ENCODE data around the gene FAM210B.

DNA sequence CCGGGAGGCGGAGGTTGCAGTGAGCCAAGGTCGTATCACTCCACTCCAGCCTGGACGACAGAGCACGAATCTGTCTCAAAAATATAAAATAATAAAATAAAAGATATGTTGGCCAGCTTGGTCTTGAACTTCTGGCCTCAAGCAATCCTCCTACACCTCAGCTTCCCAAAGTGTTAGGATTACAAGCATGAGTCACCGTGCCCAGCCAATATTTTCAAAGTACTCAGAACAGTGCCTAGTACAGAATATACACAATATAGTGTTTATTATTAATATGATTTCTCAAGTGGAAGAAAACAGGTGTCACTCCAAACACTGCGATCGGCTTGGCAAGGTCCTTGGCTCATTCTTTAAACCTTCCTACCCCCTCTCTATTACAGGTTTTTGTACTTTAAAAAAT lies 3.1 kb downstream of the FAM210B start:
- TF ChIP-seq, protein P1, sequence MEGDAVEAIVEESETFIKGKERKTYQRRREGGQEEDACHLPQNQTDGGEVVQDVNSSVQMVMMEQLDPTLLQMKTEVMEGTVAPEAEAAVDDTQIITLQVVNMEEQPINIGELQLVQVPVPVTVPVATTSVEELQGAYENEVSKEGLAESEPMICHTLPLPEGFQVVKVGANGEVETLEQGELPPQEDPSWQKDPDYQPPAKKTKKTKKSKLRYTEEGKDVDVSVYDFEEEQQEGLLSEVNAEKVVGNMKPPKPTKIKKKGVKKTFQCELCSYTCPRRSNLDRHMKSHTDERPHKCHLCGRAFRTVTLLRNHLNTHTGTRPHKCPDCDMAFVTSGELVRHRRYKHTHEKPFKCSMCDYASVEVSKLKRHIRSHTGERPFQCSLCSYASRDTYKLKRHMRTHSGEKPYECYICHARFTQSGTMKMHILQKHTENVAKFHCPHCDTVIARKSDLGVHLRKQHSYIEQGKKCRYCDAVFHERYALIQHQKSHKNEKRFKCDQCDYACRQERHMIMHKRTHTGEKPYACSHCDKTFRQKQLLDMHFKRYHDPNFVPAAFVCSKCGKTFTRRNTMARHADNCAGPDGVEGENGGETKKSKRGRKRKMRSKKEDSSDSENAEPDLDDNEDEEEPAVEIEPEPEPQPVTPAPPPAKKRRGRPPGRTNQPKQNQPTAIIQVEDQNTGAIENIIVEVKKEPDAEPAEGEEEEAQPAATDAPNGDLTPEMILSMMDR (IDR thresholded peaks at IDR 0.05), result no peak
- TF ChIP-seq ZFX (IDR thresholded peaks at IDR 0.05; ENCODE audit: borderline replicate concordance), result no peak
